ENCODE results near the gene PHETA1.
"Not testable (repeated sequence)": the region's sequence is repeated elsewhere in the genome, so short reads cannot be mapped to it uniquely, and the experiment has no call there.

GRCh38 chr12:111396271-111396670 is 27.4 kb upstream of the PHETA1 start:
- TF ChIP-seq POLR2A, CTCF, POLR2AphosphoS5 (IDR thresholded peaks at IDR 0.05): not testable (repeated sequence)
